Omental fat pad (tissue), 4 donors: ENCODE data around the gene UNC5A. TPM values are rescaled to one million over a fixed set of nuclear protein-coding genes. Genes with fewer than 3 reads are reported as not detected.

Source experiments
- ATAC-seq: fragments of 150-250 bp; one replicate; pipeline ENCODE4 v1.9.1; 2016; ENCODE audit warnings: mild to moderate bottlenecking, moderate library complexity; ENCODE audit not compliant: low FRiP score
- DNase-seq: peaks from one replicate; pipeline ENCODE4 v3.0.0-alpha.2; 2019; ENCODE audit warnings: low spot score
- total RNA-seq, 4 donors: library from RNA; depleted of rRNA; stranded (reverse); fragments of >200 nt; gene quantifications; one replicate each; pipeline ENCODE4 v1.1.0, GENCODE V29; 2016
- TF ChIP-seq, protein P1 (sequence below), 3 donors: fragments of 450-650 bp; IDR thresholded peaks; one replicate each; pipeline ENCODE4 v1.5.1; 2016 to 2017; ENCODE audit warnings: antibody characterized with exemption in 3 of 3, mild to moderate bottlenecking in 3 of 3, moderate library complexity in 2 of 3

UNC5A gene
- total RNA-seq, 4 donors from 2014 or later, result 0.12 to 0.75 (median 0.28) TPM; not detected in 1

DNA sequence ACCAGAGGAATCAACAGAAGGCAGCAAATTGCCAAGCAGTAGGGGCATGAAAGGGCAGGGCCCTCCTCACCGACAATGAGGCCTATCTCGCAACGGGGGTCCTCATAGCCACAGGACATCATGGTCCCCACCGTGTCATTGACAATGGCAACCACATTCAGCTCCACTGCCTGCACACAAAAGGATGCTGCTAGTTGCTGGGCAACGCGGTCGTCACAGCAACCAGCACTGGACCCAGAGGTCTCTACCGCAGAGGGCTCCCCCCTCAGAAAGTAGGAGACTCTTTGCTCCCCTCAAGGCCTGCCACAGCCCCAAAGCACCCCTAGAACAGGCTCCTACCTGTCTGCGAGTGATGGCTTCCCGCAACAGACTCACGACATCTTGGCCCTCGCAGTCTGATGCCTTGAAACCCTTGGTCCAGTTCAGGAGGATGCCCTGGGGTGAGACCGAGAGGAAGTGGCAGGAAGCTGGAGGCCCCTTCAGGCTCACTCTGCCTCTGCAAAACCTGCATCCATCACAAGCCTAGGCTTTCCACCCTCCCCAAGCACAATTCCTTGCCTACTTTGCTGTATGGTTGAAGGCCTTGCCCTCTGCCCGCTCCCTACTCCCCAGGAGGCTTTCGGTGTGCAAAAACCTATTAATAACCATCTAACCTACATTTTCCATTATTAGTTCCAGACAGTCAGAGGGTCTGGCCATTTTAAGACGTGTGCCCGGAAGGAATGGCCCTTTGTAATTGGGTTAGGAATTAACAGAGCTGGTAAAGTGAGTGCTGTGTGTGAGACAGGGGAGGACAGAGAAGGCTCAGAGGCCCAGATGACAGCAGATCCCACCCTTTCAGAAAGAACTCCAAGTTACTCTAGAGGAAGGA, 73.6 kb downstream of the UNC5A start:
- TF ChIP-seq, protein P1, sequence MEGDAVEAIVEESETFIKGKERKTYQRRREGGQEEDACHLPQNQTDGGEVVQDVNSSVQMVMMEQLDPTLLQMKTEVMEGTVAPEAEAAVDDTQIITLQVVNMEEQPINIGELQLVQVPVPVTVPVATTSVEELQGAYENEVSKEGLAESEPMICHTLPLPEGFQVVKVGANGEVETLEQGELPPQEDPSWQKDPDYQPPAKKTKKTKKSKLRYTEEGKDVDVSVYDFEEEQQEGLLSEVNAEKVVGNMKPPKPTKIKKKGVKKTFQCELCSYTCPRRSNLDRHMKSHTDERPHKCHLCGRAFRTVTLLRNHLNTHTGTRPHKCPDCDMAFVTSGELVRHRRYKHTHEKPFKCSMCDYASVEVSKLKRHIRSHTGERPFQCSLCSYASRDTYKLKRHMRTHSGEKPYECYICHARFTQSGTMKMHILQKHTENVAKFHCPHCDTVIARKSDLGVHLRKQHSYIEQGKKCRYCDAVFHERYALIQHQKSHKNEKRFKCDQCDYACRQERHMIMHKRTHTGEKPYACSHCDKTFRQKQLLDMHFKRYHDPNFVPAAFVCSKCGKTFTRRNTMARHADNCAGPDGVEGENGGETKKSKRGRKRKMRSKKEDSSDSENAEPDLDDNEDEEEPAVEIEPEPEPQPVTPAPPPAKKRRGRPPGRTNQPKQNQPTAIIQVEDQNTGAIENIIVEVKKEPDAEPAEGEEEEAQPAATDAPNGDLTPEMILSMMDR (IDR thresholded peaks at IDR 0.05), result no peak
- DNase-seq (no peak), ATAC-seq (no peak)

DNA sequence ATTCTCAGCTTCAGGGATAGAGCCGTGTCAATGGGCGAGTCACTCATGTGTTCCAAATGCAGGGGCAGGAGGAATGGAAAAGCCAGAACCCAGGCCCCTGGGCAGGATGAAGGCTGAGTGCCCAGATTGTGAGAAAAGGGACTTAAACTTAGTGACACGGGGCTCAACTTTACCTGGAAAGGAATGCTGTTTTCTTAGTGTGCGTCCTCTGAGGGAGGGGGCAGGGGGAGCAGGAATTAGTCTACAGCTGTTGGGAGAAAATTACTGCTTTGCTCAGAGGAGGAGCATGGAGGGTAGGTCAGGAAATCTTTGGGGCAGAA, 74.2 kb downstream of the UNC5A start:
- TF ChIP-seq, protein P1 (IDR thresholded peaks at IDR 0.05), result no peak
- no peak for DNase-seq
- no peak for ATAC-seq

DNA sequence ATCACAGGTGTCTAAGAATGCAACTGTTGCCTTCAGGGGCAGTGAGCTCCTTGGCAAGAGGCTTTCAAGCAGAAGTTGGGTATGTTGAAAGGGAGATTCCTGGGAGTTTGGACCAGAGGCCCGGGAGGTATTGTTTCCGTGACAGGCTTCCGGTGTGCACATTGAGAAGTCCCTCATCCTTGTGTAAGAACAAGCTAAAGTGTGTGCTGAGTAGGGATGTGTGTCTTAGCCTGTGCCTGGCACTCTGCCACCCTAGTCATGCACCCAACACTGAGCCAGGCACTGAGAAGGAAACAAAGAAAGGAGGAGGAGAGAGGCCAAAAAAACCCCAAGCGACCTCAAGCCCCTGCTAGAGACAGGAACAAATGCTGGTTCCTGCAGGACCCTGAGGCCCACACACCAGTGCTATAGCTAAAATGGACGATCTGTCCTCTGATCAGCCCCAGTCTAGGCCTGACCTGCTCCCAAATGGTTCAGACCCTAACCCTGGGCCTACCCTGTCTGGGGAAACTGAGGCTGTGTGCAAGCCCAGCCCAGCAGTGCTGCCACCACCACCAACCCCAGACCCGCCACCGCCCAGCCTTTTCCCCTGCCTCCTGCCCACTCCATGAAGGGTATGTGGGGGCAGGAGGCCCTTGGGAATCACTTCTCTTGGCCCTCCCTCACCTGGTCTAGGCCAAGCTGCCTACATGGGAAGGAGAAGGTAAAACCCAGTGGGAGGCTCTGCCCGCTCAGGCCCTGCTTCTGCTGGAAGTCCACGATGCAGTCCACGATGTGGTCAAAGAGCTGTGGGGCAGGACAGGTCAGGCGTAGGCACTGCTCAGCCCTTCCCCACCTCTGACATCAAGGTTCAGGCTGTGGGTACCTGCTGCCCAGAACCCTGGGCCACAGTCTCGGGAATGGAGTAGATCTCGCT, 76.2 kb downstream of the UNC5A start:
- DNase-seq, result no peak
- TF ChIP-seq, protein P1 (IDR thresholded peaks at IDR 0.05), result no peak
- ATAC-seq, result no peak

DNA sequence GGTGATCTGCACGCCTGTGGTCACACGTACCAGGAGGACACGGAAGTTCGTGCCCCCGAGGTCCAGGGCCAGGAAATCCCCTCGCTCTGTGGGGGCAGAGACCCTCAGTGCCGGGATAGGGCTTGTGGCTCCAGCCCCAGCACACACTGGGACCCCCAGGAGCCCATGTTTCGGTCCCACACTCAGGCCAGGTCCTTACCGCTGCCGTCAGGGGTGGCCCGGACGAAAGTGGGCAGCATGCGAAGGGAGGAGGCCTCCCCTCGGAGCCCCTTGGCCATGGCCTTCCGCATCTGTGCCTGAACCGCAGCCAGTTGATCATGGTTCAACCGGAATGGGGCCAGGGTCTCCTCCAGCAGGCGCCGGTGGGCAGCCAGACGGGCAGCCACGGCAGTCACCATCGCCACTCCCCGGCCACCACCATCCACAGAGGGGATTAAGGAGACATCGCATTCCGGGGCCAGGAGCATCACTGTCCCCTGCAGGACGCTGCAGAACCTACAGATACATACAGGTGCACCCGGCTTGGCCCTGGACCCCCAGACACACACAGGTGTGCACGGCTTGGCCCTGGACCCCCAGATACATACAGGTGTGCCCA, 77.0 kb downstream of the UNC5A start:
- TF ChIP-seq, protein P1 (IDR thresholded peaks at IDR 0.05), result no peak
- ATAC-seq (no peak), DNase-seq (no peak)

DNA sequence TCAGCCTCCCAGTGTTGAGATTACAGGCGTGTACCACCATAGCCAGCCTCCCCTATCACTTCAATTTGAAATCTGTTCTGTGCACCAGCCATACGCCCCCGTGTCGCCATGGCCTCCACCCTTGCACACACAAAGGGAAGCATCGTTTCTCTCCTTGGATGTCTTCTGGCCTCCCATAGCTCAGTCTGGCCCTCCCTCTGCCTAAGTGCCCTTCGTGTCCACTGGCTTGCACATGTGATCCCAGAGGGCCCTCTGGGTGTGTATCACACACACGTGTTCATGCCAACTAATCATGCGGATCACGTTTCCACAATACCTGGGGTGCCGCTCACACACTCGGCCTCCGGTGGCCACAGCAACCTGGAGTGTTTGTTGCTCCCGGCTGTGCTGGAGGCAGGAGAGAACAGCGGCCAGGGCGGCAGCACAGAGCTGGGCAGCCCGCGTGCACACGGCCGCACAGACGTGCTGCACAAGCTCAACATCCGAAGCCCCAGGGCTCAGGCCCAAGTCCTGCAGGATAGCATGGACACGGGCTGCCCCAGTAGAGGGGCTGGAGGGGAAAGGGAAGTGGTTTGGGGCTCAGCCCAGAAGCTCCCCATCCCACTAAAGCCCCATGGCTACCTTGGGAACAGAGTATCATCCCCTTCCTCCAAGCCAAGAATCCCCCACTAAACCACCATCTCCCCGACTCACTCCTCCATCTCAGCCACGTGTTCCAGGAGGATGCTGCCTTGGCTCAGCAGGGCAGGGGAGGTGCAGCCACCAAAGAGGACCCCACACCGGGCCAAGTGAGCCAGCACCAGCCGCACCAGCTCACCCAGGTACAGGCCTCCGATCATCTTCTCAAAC, 77.9 kb downstream of the UNC5A start:
- ATAC-seq (no peak), DNase-seq (no peak)
- TF ChIP-seq, protein P1 (IDR thresholded peaks at IDR 0.05), result no peak

DNA sequence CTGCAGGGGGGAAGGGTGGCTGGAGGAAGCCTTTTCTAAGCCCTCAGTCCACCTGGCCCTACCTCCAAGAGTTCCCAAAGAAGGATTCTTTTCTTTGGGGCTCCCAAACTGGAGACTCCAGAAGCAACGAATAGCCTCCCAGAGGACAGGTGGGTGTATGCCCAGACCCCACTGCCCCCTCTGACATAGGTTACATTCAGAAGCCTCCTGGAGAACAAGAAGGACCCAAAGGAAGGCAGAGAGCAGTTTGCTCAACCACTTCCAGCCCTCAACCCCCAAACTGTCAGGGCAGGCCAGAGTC, 78.5 kb downstream of the UNC5A start:
- DNase-seq (no peak), ATAC-seq (no peak)
- TF ChIP-seq, protein P1 (IDR thresholded peaks at IDR 0.05), result no peak
